Measurements from ENCODE around the gene DIDO1.

The DIDO1 gene

GRCh38 chr20:62839261-62839660, 87.0 kb downstream of the DIDO1 start:
- DNase-seq (ENCODE audit: low read depth, low spot score), result no peak
- H3K4me3 ChIP-seq (ENCODE audit: low read depth, low read length), result no peak overlapping the region
- TF ChIP-seq, protein P1, sequence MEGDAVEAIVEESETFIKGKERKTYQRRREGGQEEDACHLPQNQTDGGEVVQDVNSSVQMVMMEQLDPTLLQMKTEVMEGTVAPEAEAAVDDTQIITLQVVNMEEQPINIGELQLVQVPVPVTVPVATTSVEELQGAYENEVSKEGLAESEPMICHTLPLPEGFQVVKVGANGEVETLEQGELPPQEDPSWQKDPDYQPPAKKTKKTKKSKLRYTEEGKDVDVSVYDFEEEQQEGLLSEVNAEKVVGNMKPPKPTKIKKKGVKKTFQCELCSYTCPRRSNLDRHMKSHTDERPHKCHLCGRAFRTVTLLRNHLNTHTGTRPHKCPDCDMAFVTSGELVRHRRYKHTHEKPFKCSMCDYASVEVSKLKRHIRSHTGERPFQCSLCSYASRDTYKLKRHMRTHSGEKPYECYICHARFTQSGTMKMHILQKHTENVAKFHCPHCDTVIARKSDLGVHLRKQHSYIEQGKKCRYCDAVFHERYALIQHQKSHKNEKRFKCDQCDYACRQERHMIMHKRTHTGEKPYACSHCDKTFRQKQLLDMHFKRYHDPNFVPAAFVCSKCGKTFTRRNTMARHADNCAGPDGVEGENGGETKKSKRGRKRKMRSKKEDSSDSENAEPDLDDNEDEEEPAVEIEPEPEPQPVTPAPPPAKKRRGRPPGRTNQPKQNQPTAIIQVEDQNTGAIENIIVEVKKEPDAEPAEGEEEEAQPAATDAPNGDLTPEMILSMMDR (IDR thresholded peaks at IDR 0.05; ENCODE audit: insufficient read depth, low read length, missing control alignments), result no peak
- POLR2A ChIA-PET, result no interaction called here
- CTCF ChIA-PET, result interaction anchor here (1.0 kb wide), 1 partner anchor 31 kb away, joined by 4 read pairs; no protein-coding TSS in a partner anchor

GRCh38 chr20:62838128-62838891, 88.0 kb downstream of the DIDO1 start:
- no peak for DNase-seq (ENCODE audit: low read depth, low spot score)

GRCh38 chr20:62837790-62838127, 88.5 kb downstream of the DIDO1 start:
- no peak for DNase-seq (ENCODE audit: low read depth, low spot score)
- no peak overlapping the region for H3K4me3 ChIP-seq (ENCODE audit: low read depth, low read length)
- ChIA-PET POLR2A (no interaction called here), CTCF (no interaction called here)
- TF ChIP-seq, protein P1 (IDR thresholded peaks at IDR 0.05; ENCODE audit: insufficient read depth, low read length, missing control alignments), result no peak

More at GRCh38 chr20:62838128-62838891, 88.0 kb downstream of the DIDO1 start:
- H3K4me3 ChIP-seq (ENCODE audit: low read depth, low read length), result no peak overlapping the region
- TF ChIP-seq, protein P1 (IDR thresholded peaks at IDR 0.05; ENCODE audit: insufficient read depth, low read length, missing control alignments), result no peak
- POLR2A ChIA-PET, result no interaction called here
- CTCF ChIA-PET, result interaction anchor here (1.0 kb wide), 1 partner anchor 30 kb away, joined by 4 read pairs; no protein-coding TSS in a partner anchor

GRCh38 chr20:62836967-62837490, 89.3 kb downstream of the DIDO1 start:
- CTCF ChIA-PET, result interaction anchor here (0.7 kb wide), 1 partner anchor 29 kb away, joined by 4 read pairs; no protein-coding TSS in a partner anchor
- TF ChIP-seq, protein P1 (IDR thresholded peaks at IDR 0.05; ENCODE audit: insufficient read depth, low read length, missing control alignments), result no peak
- POLR2A ChIA-PET, result no interaction called here
- no peak for DNase-seq (ENCODE audit: low read depth, low spot score)
- no peak overlapping the region for H3K4me3 ChIP-seq (ENCODE audit: low read depth, low read length)

- no peak for DNase-seq (ENCODE audit: low read depth, low spot score)
- no peak overlapping the region for H3K4me3 ChIP-seq (ENCODE audit: low read depth, low read length)
- ChIA-PET CTCF (interaction anchor here (0.7 to 1.5 kb wide), 4 partner anchors 11 to 167 kb away, joined by 3 to 4 read pairs (median 4); no protein-coding TSS in a partner anchor), POLR2A (no interaction called here)
- TF ChIP-seq, protein P1 (IDR thresholded peaks at IDR 0.05; ENCODE audit: insufficient read depth, low read length, missing control alignments), result no peak
Measured at GRCh38 chr20:62835931-62836861, 90.1 kb downstream of the DIDO1 start.

All from AG04449 (cell line).